Activated B cell treated with CpG ODN at 0.5 μM for 24 hours (primary cell): ENCODE data around the gene COX7C. TPM values are rescaled to one million over a fixed set of nuclear protein-coding genes. Genes with fewer than 3 reads are reported as not detected.
"Not testable (repeated sequence)": the region's sequence is repeated elsewhere in the genome, so short reads cannot be mapped to it uniquely, and the experiment has no call there.

ENCODE experiments used
- ATAC-seq: fragments of 200-7000 bp; cut with Tn5 transposase; one replicate; pipeline ENCODE4 v1.10.0; 2021; ENCODE audit warnings: low read depth, mild to moderate bottlenecking, moderate library complexity
- CTCF ChIA-PET: fragments of 350-600 bp; sonication (Branson Sonifier 250); formaldehyde crosslinking; loops from one replicate; lab custom pipeline; 2021; ENCODE audit warnings: antibody characterized with exemption; lab: Charles Lee
- POLR2A ChIA-PET: fragments of 350-600 bp; sonication (Branson Sonifier 250); formaldehyde crosslinking; loops from one replicate; lab custom pipeline; 2021; ENCODE audit warnings: antibody characterized with exemption; lab: Charles Lee
- DNase-seq: peaks from one replicate; pipeline ENCODE4 v3.0.0; 2022
- H3K27ac Mint-ChIP-seq: one replicate; pipeline ENCODE4 v1.8.0; 2020; ENCODE audit warnings: mixed read lengths
- H3K27me3 Mint-ChIP-seq: one replicate; pipeline ENCODE4 v1.8.0; 2021; ENCODE audit warnings: mixed read lengths
- H3K36me3 Mint-ChIP-seq: one replicate; pipeline ENCODE4 v1.8.0; 2021; ENCODE audit warnings: low read depth, mixed read lengths
- H3K4me1 Mint-ChIP-seq: one replicate; pipeline ENCODE4 v1.8.0; 2021; ENCODE audit warnings: mixed read lengths
- H3K4me3 Mint-ChIP-seq: one replicate; pipeline ENCODE4 v1.8.0; 2020; ENCODE audit warnings: mild to moderate bottlenecking, mixed read lengths
- H3K9me3 Mint-ChIP-seq: one replicate; pipeline ENCODE4 v1.8.0; 2020; ENCODE audit warnings: mixed read lengths
- CTCF ChIP-seq: fragments of 200-600 bp; IDR thresholded peaks from one replicate; pipeline ENCODE4 v1.8.0; 2022; ENCODE audit warnings: antibody characterized with exemption, mild to moderate bottlenecking
- intact Hi-C: fragments of 100-400 bp; cut with micrococcal nuclease; formaldehyde crosslinking; loops from one replicate; pipeline ENCODE4 v1.15.1; 2024
- total RNA-seq: library from RNA; stranded (reverse); gene quantifications from 2 replicates; pipeline ENCODE4 v1.2.3, GENCODE V29; 2022

Gene COX7C
- total RNA-seq, 1 donor from 2014 or later, result 486 TPM

GRCh38 chr5:86644843-86645242, 27.1 kb downstream of the COX7C start:
- no peak overlapping the region for H3K27ac Mint-ChIP-seq
- ATAC-seq (no peak), DNase-seq (no peak)
- no peaks in the 10 kb centered on the region for H3K4me1 Mint-ChIP-seq
- POLR2A ChIA-PET, result no interaction called here
- CTCF ChIA-PET, result no interaction called here
- no peak overlapping the region for H3K4me3 Mint-ChIP-seq
- H3K9me3 Mint-ChIP-seq, result no peaks in the 10 kb centered on the region
- intact Hi-C loops, result no loop called here
- peaks cover 3% of the 10 kb centered on the region for H3K27me3 Mint-ChIP-seq
- no peak for TF ChIP-seq CTCF
- no peaks in the 10 kb centered on the region for H3K36me3 Mint-ChIP-seq

- POLR2A ChIA-PET, result no interaction called here
- no peak for ATAC-seq
- DNase-seq, result no peak
- Mint-ChIP-seq H3K27ac (no peak overlapping the region), H3K27me3 (peaks cover 3% of the 10 kb centered on the region), H3K4me3 (no peak overlapping the region), H3K9me3 (no peaks in the 10 kb centered on the region), H3K36me3 (no peaks in the 10 kb centered on the region), H3K4me1 (no peaks in the 10 kb centered on the region)
- no peak for TF ChIP-seq CTCF
- CTCF ChIA-PET, result no interaction called here
- intact Hi-C loops, result no loop called here
Measured at GRCh38 chr5:86645885-86646284, 28.1 kb downstream of the COX7C start.

GRCh38 chr5:86646671-86647070, 28.9 kb downstream of the COX7C start:
- ATAC-seq (no peak), DNase-seq (no peak)
- TF ChIP-seq CTCF, result no peak
- Mint-ChIP-seq H3K9me3 (no peaks in the 10 kb centered on the region), H3K27me3 (peaks cover 3% of the 10 kb centered on the region), H3K4me1 (no peaks in the 10 kb centered on the region), H3K27ac (no peak overlapping the region), H3K36me3 (no peaks in the 10 kb centered on the region), H3K4me3 (no peak overlapping the region)
- intact Hi-C loops, result no loop called here
- ChIA-PET CTCF (no interaction called here), POLR2A (no interaction called here)

GRCh38 chr5:86649832-86650505, 32.2 kb downstream of the COX7C start:
- ChIA-PET POLR2A (no interaction called here), CTCF (no interaction called here)
- no peak overlapping the region for H3K27ac Mint-ChIP-seq
- intact Hi-C loops, result no loop called here
- ATAC-seq, result no peak
- H3K27me3 Mint-ChIP-seq, result peaks cover 3% of the 10 kb centered on the region
- H3K4me1 Mint-ChIP-seq, result no peaks in the 10 kb centered on the region
- H3K9me3 Mint-ChIP-seq, result no peaks in the 10 kb centered on the region
- TF ChIP-seq CTCF, result no peak
- H3K4me3 Mint-ChIP-seq, result no peak overlapping the region
- H3K36me3 Mint-ChIP-seq, result no peaks in the 10 kb centered on the region
- DNase-seq, result no peak

- DNase-seq, ATAC-seq, POLR2A ChIA-PET, H3K4me3 Mint-ChIP-seq, H3K9me3 Mint-ChIP-seq, H3K27ac Mint-ChIP-seq, H3K36me3 Mint-ChIP-seq, CTCF ChIA-PET, H3K4me1 Mint-ChIP-seq, intact Hi-C loops: not testable (repeated sequence)
- H3K27me3 Mint-ChIP-seq, result peaks cover 12% of the 10 kb centered on the region
Measured at GRCh38 chr5:86660771-86661170, 43.0 kb downstream of the COX7C start.

GRCh38 chr5:86664173-86664572, 46.4 kb downstream of the COX7C start:
- DNase-seq (no peak), ATAC-seq (no peak)
- intact Hi-C loops, result no loop called here
- Mint-ChIP-seq H3K36me3 (no peaks in the 10 kb centered on the region), H3K4me1 (no peaks in the 10 kb centered on the region), H3K9me3 (no peaks in the 10 kb centered on the region), H3K27me3 (peaks cover 16% of the 10 kb centered on the region), H3K27ac (no peak overlapping the region), H3K4me3 (no peak overlapping the region)
- ChIA-PET CTCF (no interaction called here), POLR2A (no interaction called here)
- no peak for TF ChIP-seq CTCF
